Activated CD4-positive, alpha-beta T cell treated with anti-CD3 and anti-CD28 coated beads for 4 hours (primary cell): ENCODE data around the gene FAM209A.
A peak's percentile ranks its signal among the peaks of the same experiment; 100 is the strongest.
"Not testable (repeated sequence)": the region's sequence is repeated elsewhere in the genome, so short reads cannot be mapped to it uniquely, and the experiment has no call there.

ENCODE experiments used
- DNase-seq, 2 donors: peaks; one replicate each; pipeline ENCODE4 v3.0.0-alpha.2; 2020

Gene FAM209A

GRCh38 chr20:56524444-56524843, at the start of gene FAM209A:
FAM209A (plus strand) TSS chr20:56524744; CDS start chr20:56524809, 65 bp downstream.
- DNase-seq, result not testable (repeated sequence)

- no peak for DNase-seq
Measured at GRCh38 chr20:56483970-56484369, 40.6 kb upstream of the FAM209A start.

GRCh38 chr20:56487216-56487615, 37.3 kb upstream of the FAM209A start:
- DNase-seq, result no peak

- no peak for DNase-seq
Measured at GRCh38 chr20:56488566-56488965, 36.0 kb upstream of the FAM209A start.

GRCh38 chr20:56501116-56501515, 23.4 kb upstream of the FAM209A start:
- DNase-seq, result no peak

GRCh38 chr20:56503916-56504315, 20.6 kb upstream of the FAM209A start:
- no peak for DNase-seq

- peak in 1 of 2 donors; percentile 8 for DNase-seq
Measured at GRCh38 chr20:56504373-56505005, 20.1 kb upstream of the FAM209A start.

- no peak for DNase-seq
Measured at GRCh38 chr20:56506103-56506502, 18.4 kb upstream of the FAM209A start.

GRCh38 chr20:56511926-56512325, 12.6 kb upstream of the FAM209A start:
- no peak for DNase-seq

- DNase-seq, result no peak
Measured at GRCh38 chr20:56513161-56514150, 11.1 kb upstream of the FAM209A start.

GRCh38 chr20:56516631-56517030, 7.9 kb upstream of the FAM209A start:
- no peak for DNase-seq

GRCh38 chr20:56517211-56517610, 7.3 kb upstream of the FAM209A start:
- no peak for DNase-seq

- DNase-seq, result no peak
Measured at GRCh38 chr20:56517641-56518040, 6.9 kb upstream of the FAM209A start.

- no peak for DNase-seq
Measured at GRCh38 chr20:56518126-56518525, 6.4 kb upstream of the FAM209A start.

- no peak for DNase-seq
Measured at GRCh38 chr20:56518721-56519398, 5.7 kb upstream of the FAM209A start.

- DNase-seq, result no peak
Measured at GRCh38 chr20:56519551-56519950, 5.0 kb upstream of the FAM209A start.

- no peak for DNase-seq
Measured at GRCh38 chr20:56520180-56520579, 4.4 kb upstream of the FAM209A start.

GRCh38 chr20:56520746-56521354, 3.7 kb upstream of the FAM209A start:
- DNase-seq, result not testable (repeated sequence)

GRCh38 chr20:56522311-56522710, 2.2 kb upstream of the FAM209A start:
- no peak for DNase-seq

- DNase-seq, result no peak
Measured at GRCh38 chr20:56527521-56527920, 3.0 kb downstream of the FAM209A start.

- not testable (repeated sequence) for DNase-seq
Measured at GRCh38 chr20:56532946-56533345, 8.4 kb downstream of the FAM209A start, which contains the start of gene FAM209B. FAM209B (plus strand) TSS chr20:56533246; CDS start chr20:56533342, 96 bp downstream.

- no peak for DNase-seq
Measured at GRCh38 chr20:56537997-56538396, 13.5 kb downstream of the FAM209A start.

GRCh38 chr20:56540415-56540814, 15.9 kb downstream of the FAM209A start:
- DNase-seq, result no peak
